H9 (cell line): ENCODE results near the gene STPG1. TPM values are rescaled to one million over a fixed set of nuclear protein-coding genes. Genes with fewer than 3 reads are reported as not detected.

Experiments used
- DNase-seq: peaks from one replicate; pipeline ENCODE4 v3.0.0-alpha.2; 2017
- H2AFZ ChIP-seq: one replicate; pipeline ENCODE4 v1.6.1; 2013; ENCODE audit warnings: mild to moderate bottlenecking, low read length, control low read depth, moderate library complexity
- H2AK5ac ChIP-seq: 2 replicates; pipeline ENCODE4 v1.6.1; 2013; ENCODE audit warnings: low read length, control low read depth, mixed read lengths; ENCODE audit not compliant: insufficient read length
- H2BK120ac ChIP-seq: one replicate; pipeline ENCODE4 v1.6.1; 2013; ENCODE audit warnings: low read depth, mild to moderate bottlenecking, low read length, control low read depth, inconsistent platforms; ENCODE audit not compliant: poor library complexity, severe bottlenecking
- H2BK12ac ChIP-seq: 2 replicates; pipeline ENCODE4 v1.6.1; 2013; ENCODE audit warnings: low read length, control low read depth, mixed read lengths, low read depth; ENCODE audit not compliant: insufficient read length
- H2BK15ac ChIP-seq: 2 replicates; pipeline ENCODE4 v1.6.1; 2013; ENCODE audit warnings: low read depth, low read length, control low read depth
- H2BK20ac ChIP-seq: one replicate; pipeline ENCODE4 v1.6.1; 2013; ENCODE audit warnings: low read depth, mild to moderate bottlenecking, low read length, control low read depth, inconsistent platforms; ENCODE audit not compliant: poor library complexity, severe bottlenecking
- H2BK5ac ChIP-seq: 2 replicates; pipeline ENCODE4 v1.6.1; 2013; ENCODE audit warnings: low read length, control low read depth, mixed read lengths; ENCODE audit not compliant: insufficient read length
- H3K14ac ChIP-seq: 2 replicates; pipeline ENCODE4 v1.6.1; 2013; ENCODE audit warnings: low read length, control low read depth; ENCODE audit not compliant: insufficient read depth
- H3K18ac ChIP-seq: 2 replicates; pipeline ENCODE4 v1.6.1; 2013; ENCODE audit warnings: low read depth, mild to moderate bottlenecking, mixed read lengths, low read length, control low read depth; ENCODE audit not compliant: insufficient read length
- H3K23ac ChIP-seq: 2 replicates; pipeline ENCODE4 v1.6.1; 2013; ENCODE audit warnings: low read length, control low read depth, mixed read lengths, low read depth; ENCODE audit not compliant: insufficient read length
- H3K23me2 ChIP-seq: 2 replicates; pipeline ENCODE4 v1.6.1; 2013; ENCODE audit warnings: low read depth, mild to moderate bottlenecking, mixed read lengths, low read length, control low read depth; ENCODE audit not compliant: insufficient read length, poor library complexity, severe bottlenecking
- H3K27ac ChIP-seq: 2 replicates; pipeline ENCODE4 v1.5.1; 2013; ENCODE audit warnings: low read length, control low read depth, mixed read lengths, low read depth; ENCODE audit not compliant: insufficient read length
- H3K27me3 ChIP-seq: 2 replicates; pipeline ENCODE4 v1.6.1; 2013; ENCODE audit warnings: low read length, control low read depth, inconsistent platforms; ENCODE audit not compliant: insufficient read depth
- H3K4ac ChIP-seq: 2 replicates; pipeline ENCODE4 v1.6.1; 2013; ENCODE audit warnings: low read depth, mild to moderate bottlenecking, control low read depth, inconsistent platforms, low read length, moderate library complexity
- H3K4me1 ChIP-seq: 2 replicates; pipeline ENCODE4 v1.6.1; 2013; ENCODE audit warnings: low read length, control low read depth, inconsistent platforms; ENCODE audit not compliant: insufficient read depth
- H3K4me2 ChIP-seq: 2 replicates; pipeline ENCODE4 v1.6.1; 2013; ENCODE audit warnings: low read length, control low read depth, mixed read lengths; ENCODE audit not compliant: insufficient read length, insufficient read depth
- H3K56ac ChIP-seq: 2 replicates; pipeline ENCODE4 v1.6.1; 2013; ENCODE audit warnings: low read depth, mild to moderate bottlenecking, mixed read lengths, low read length, control low read depth; ENCODE audit not compliant: insufficient read length
- H3K79me1 ChIP-seq: 2 replicates; pipeline ENCODE4 v1.6.1; 2013; ENCODE audit warnings: low read depth, mild to moderate bottlenecking, moderate library complexity, low read length, control low read depth, inconsistent platforms; ENCODE audit not compliant: insufficient read depth, poor library complexity, severe bottlenecking
- H3K79me2 ChIP-seq: 2 replicates; pipeline ENCODE4 v1.6.1; 2013; ENCODE audit warnings: low read length, control low read depth, inconsistent platforms; ENCODE audit not compliant: insufficient read depth
- H3K9ac ChIP-seq: 2 replicates; pipeline ENCODE4 v1.6.1; 2013; ENCODE audit warnings: low read length, control low read depth, mixed read lengths; ENCODE audit not compliant: insufficient read length; ENCODE audit errors: extremely low read depth
- H3K9me3 ChIP-seq: one replicate; pipeline ENCODE4 v1.6.1; 2013; ENCODE audit warnings: low read depth, low read length, inconsistent platforms; ENCODE audit not compliant: control insufficient read depth
- H3T11ph ChIP-seq: one replicate; pipeline ENCODE4 v1.6.1; 2013; ENCODE audit warnings: mild to moderate bottlenecking, low read length, control low read depth, inconsistent platforms
- H4K20me1 ChIP-seq: one replicate; pipeline ENCODE4 v1.6.1; 2013; ENCODE audit not compliant: control insufficient read depth, insufficient read length, insufficient read depth
- H4K5ac ChIP-seq: 2 replicates; pipeline ENCODE4 v1.6.1; 2013; ENCODE audit warnings: low read depth, mild to moderate bottlenecking, mixed read lengths, low read length, control low read depth; ENCODE audit not compliant: insufficient read length
- H4K8ac ChIP-seq: replicated peaks from 2 replicates; pipeline ENCODE4 v1.6.1; 2013; ENCODE audit warnings: low read length, control low read depth, mixed read lengths, low read depth; ENCODE audit not compliant: insufficient read length
- H4K91ac ChIP-seq: 2 replicates; pipeline ENCODE4 v1.6.1; 2013; ENCODE audit warnings: low read depth, mild to moderate bottlenecking, moderate library complexity, mixed read lengths, low read length, control low read depth; ENCODE audit not compliant: insufficient read length
- H3K27ac Mint-ChIP-seq, 3 experiments: 2 replicates in 2 of 3; 3 replicates in 1 of 3; pipeline ENCODE4 v1.8.0; 2020 to 2021; ENCODE audit warnings: mixed read lengths in 3 of 3, mild to moderate bottlenecking in 1 of 3, moderate library complexity in 1 of 3
- H3K27me3 Mint-ChIP-seq: 2 replicates; pipeline ENCODE4 v1.8.0; 2021; ENCODE audit warnings: low read depth, mild to moderate bottlenecking, moderate library complexity, mixed read lengths
- H3K36me3 Mint-ChIP-seq, 3 experiments: 2 replicates in 2 of 3; 3 replicates in 1 of 3; pipeline ENCODE4 v1.8.0; 2020 to 2021; ENCODE audit warnings: low read depth in 3 of 3, mixed read lengths in 3 of 3; ENCODE audit not compliant: insufficient read depth in 1 of 3
- H3K4me1 Mint-ChIP-seq, 2 experiments: 2 replicates each; pipeline ENCODE4 v1.8.0; 2020; ENCODE audit warnings: mixed read lengths in 2 of 2
- H3K4me3 Mint-ChIP-seq, 2 experiments: 2 replicates in 1 of 2; 3 replicates in 1 of 2; pipeline ENCODE4 v1.8.0; 2020 to 2021; ENCODE audit warnings: mild to moderate bottlenecking in 2 of 2, mixed read lengths in 2 of 2, moderate library complexity in 1 of 2
- H3K9me3 Mint-ChIP-seq, 2 experiments: 2 replicates in 1 of 2; 3 replicates in 1 of 2; pipeline ENCODE4 v1.8.0; 2020; ENCODE audit warnings: mild to moderate bottlenecking in 2 of 2, mixed read lengths in 2 of 2, moderate library complexity in 1 of 2
- CTCF ChIP-seq: fragments of 200-600 bp; sonication (generic); conservative IDR thresholded peaks from 3 replicates; pipeline ENCODE4 v1.8.0; 2021; ENCODE audit warnings: antibody characterized with exemption, mild to moderate bottlenecking
- WGBS: extraction: QIAGEN DNeasy Blood & Tissue Kit; methylation state at CpG from one replicate; pipeline ENCODE4 v1.1.7; 2013; ENCODE audit warnings: missing lambda C conversion rate, low lambda C conversion rate, mixed read lengths; ENCODE audit not compliant: insufficient read length; ENCODE audit errors: extremely low coverage; 5-methylcytosine and 5-hydroxymethylcytosine counted together
- total RNA-seq: library from RNA; stranded (reverse); gene quantifications from 2 replicates; pipeline ENCODE4 v1.2.1, GENCODE V29; 2021

The STPG1 gene
- total RNA-seq, 1 experiment from 2014 or later, result 8.3 TPM

GRCh38 chr1:24450857-24451397 is 37.3 kb upstream of the STPG1 start:
- no peak overlapping the region for H3K27ac ChIP-seq
- no peak overlapping the region for H3K4ac ChIP-seq
- no peak overlapping the region for H2AFZ ChIP-seq
- H4K20me1 ChIP-seq, result no peaks in the 10 kb centered on the region
- H3K14ac ChIP-seq, result no peak overlapping the region
- no peaks in the 10 kb centered on the region for H3K27me3 ChIP-seq
- H2BK20ac ChIP-seq, result no peak overlapping the region
- no peak overlapping the region for H2BK15ac ChIP-seq
- no peak overlapping the region for H2BK5ac ChIP-seq
- H3K36me3 Mint-ChIP-seq, result peaks cover 0 to 7% (median 5%) of the 10 kb centered on the region in 3 experiments; a peak in 4 of 7 replicates
- no peaks in the 10 kb centered on the region for H3K79me1 ChIP-seq
- no peaks in the 10 kb centered on the region for H3K23me2 ChIP-seq
- H2BK12ac ChIP-seq, result no peak overlapping the region
- no peaks in the 10 kb centered on the region for H3K79me2 ChIP-seq
- no peak overlapping the region for H3K27ac Mint-ChIP-seq
- no peak for TF ChIP-seq CTCF
- no peak overlapping the region for H3K23ac ChIP-seq
- WGBS, result no CpG with 5 or more reads among the region's 5 CpGs
- H4K91ac ChIP-seq, result no peak overlapping the region
- no peaks in the 10 kb centered on the region for H3K4me1 Mint-ChIP-seq
- no peak overlapping the region for H3K4me2 ChIP-seq
- no peak for DNase-seq
- H3K9ac ChIP-seq, result no peak overlapping the region
- no peak overlapping the region for H3T11ph ChIP-seq
- no peak overlapping the region for H2BK120ac ChIP-seq
- no peak overlapping the region for H2AK5ac ChIP-seq
- no peak overlapping the region; a peak in 1 of 5 replicates for H3K4me3 Mint-ChIP-seq
- no peak overlapping the region for H4K5ac ChIP-seq
- H4K8ac ChIP-seq, result no peak overlapping the region
- H3K4me1 ChIP-seq, result no peaks in the 10 kb centered on the region
- no peak overlapping the region for H3K18ac ChIP-seq
- H3K56ac ChIP-seq, result no peak overlapping the region
- no peaks in the 10 kb centered on the region for H3K9me3 Mint-ChIP-seq
- H3K27me3 Mint-ChIP-seq, result no peaks in the 10 kb centered on the region
- no peaks in the 10 kb centered on the region for H3K9me3 ChIP-seq
